ENCODE measurements around the gene SETBP1. TPM values are rescaled to one million over a fixed set of nuclear protein-coding genes. Genes with fewer than 3 reads are reported as not detected.
A peak's percentile ranks its signal among the peaks of the same experiment; 100 is the strongest.

SETBP1 gene
- total RNA-seq, 2 donors from 2014 or later, result 17.3 to 20.1 TPM

- no peak overlapping the region for H3K27ac Mint-ChIP-seq
- Histone ChIP-seq H3K4me1 (ENCODE audit: control insufficient read depth, insufficient read depth, low read length) (no peaks in the 10 kb centered on the region), H3K9me3 (ENCODE audit: control insufficient read depth, low read length) (no peaks in the 10 kb centered on the region), H3K4me3 (ENCODE audit: low read length) (no peak overlapping the region), H3K27me3 (ENCODE audit: control insufficient read depth, insufficient read depth, low read length, poor library complexity, severe bottlenecking) (no peaks in the 10 kb centered on the region), H3K9ac (ENCODE audit: extremely low read depth, low read length, poor library complexity, severe bottlenecking) (no peak overlapping the region), H3K36me3 (ENCODE audit: control insufficient read depth, insufficient read depth, low read length) (no peaks in the 10 kb centered on the region), H3K27ac (ENCODE audit: low read depth, low read length) (no peak overlapping the region)
- peaks cover 2% of the 10 kb centered on the region for H3K9me3 Mint-ChIP-seq
- no peak for TF ChIP-seq CTCF (conservative IDR thresholded peaks at IDR 0.05)
- H3K4me1 Mint-ChIP-seq, result peaks cover 14% of the 10 kb centered on the region
- H3K27me3 Mint-ChIP-seq (ENCODE audit: insufficient read depth), result no peaks in the 10 kb centered on the region
- H3K36me3 Mint-ChIP-seq (ENCODE audit: low read depth), result no peaks in the 10 kb centered on the region
- DNase-seq, result no peak
- WGBS, 2 experiments (ENCODE audit: insufficient coverage in 1 of 2, insufficient read length in 1 of 2), result 80 to 81% methylated on average over 1 of the region's 1 CpG
- H3K4me3 Mint-ChIP-seq, result no peak overlapping the region
Observed at GRCh38 chr18:44967599-44967998, 286.9 kb downstream of the SETBP1 start.

- Mint-ChIP-seq H3K4me1 (peaks cover 14% of the 10 kb centered on the region), H3K36me3 (ENCODE audit: low read depth) (no peaks in the 10 kb centered on the region), H3K27me3 (ENCODE audit: insufficient read depth) (no peaks in the 10 kb centered on the region), H3K4me3 (no peak overlapping the region), H3K27ac (no peak overlapping the region), H3K9me3 (peaks cover 2% of the 10 kb centered on the region)
- Histone ChIP-seq H3K27ac (ENCODE audit: low read depth, low read length) (no peak overlapping the region), H3K27me3 (ENCODE audit: control insufficient read depth, insufficient read depth, low read length, poor library complexity, severe bottlenecking) (no peaks in the 10 kb centered on the region), H3K9me3 (ENCODE audit: control insufficient read depth, low read length) (no peaks in the 10 kb centered on the region), H3K4me1 (ENCODE audit: control insufficient read depth, insufficient read depth, low read length) (no peaks in the 10 kb centered on the region), H3K36me3 (ENCODE audit: control insufficient read depth, insufficient read depth, low read length) (no peaks in the 10 kb centered on the region), H3K4me3 (ENCODE audit: low read length) (no peak overlapping the region), H3K9ac (ENCODE audit: extremely low read depth, low read length, poor library complexity, severe bottlenecking) (no peak overlapping the region)
- TF ChIP-seq CTCF (conservative IDR thresholded peaks at IDR 0.05), result peak; percentile 66
- DNase-seq, result peak; percentile 71
- WGBS, 2 experiments (ENCODE audit: insufficient coverage in 1 of 2, insufficient read length in 1 of 2), result 81 to 89% methylated on average over 2 of the region's 2 CpGs
Observed at GRCh38 chr18:44968336-44968735, 287.6 kb downstream of the SETBP1 start.

- H3K4me3 ChIP-seq (ENCODE audit: low read length), result no peak overlapping the region
- H3K27ac Mint-ChIP-seq, result no peak overlapping the region
- no peaks in the 10 kb centered on the region for H3K9me3 ChIP-seq (ENCODE audit: control insufficient read depth, low read length)
- H3K36me3 ChIP-seq (ENCODE audit: control insufficient read depth, insufficient read depth, low read length), result no peaks in the 10 kb centered on the region
- 38 to 81% methylated on average over 1 to 5 of the region's 5 CpGs for WGBS, 2 experiments (ENCODE audit: insufficient coverage in 1 of 2, insufficient read length in 1 of 2)
- H3K27me3 ChIP-seq (ENCODE audit: control insufficient read depth, insufficient read depth, low read length, poor library complexity, severe bottlenecking), result no peaks in the 10 kb centered on the region
- peaks cover 2% of the 10 kb centered on the region for H3K9me3 Mint-ChIP-seq
- no peak for TF ChIP-seq CTCF (conservative IDR thresholded peaks at IDR 0.05)
- no peaks in the 10 kb centered on the region for H3K36me3 Mint-ChIP-seq (ENCODE audit: low read depth)
- H3K27ac ChIP-seq (ENCODE audit: low read depth, low read length), result no peak overlapping the region
- no peaks in the 10 kb centered on the region for H3K4me1 ChIP-seq (ENCODE audit: control insufficient read depth, insufficient read depth, low read length)
- H3K4me1 Mint-ChIP-seq, result peaks cover 21% of the 10 kb centered on the region
- H3K4me3 Mint-ChIP-seq, result no peak overlapping the region
- H3K9ac ChIP-seq (ENCODE audit: extremely low read depth, low read length, poor library complexity, severe bottlenecking), result no peak overlapping the region
- no peaks in the 10 kb centered on the region for H3K27me3 Mint-ChIP-seq (ENCODE audit: insufficient read depth)
- no peak for DNase-seq
Observed at GRCh38 chr18:44969214-44969795, 288.6 kb downstream of the SETBP1 start.

Measured in endodermal cell (in vitro differentiated cells).